MM.1S (cell line): ENCODE measurements around the gene PPARD.
"Not testable (repeated sequence)": the region's sequence is repeated elsewhere in the genome, so short reads cannot be mapped to it uniquely, and the experiment has no call there.

Source experiments
- CTCF ChIP-seq: fragments of 300-600 bp; sonication (generic); IDR thresholded peaks from 2 replicates; pipeline ENCODE4 v1.5.1; 2016; ENCODE audit warnings: antibody characterized with exemption, low read length, mixed read lengths
- EZH2 ChIP-seq: fragments of 300-600 bp; sonication (generic); optimal IDR thresholded peaks from 2 replicates; pipeline ENCODE3; 2017; ENCODE audit warnings: low read depth, mild to moderate bottlenecking, antibody characterized with exemption, low read length, mixed read lengths
- EZH2phosphoT487 ChIP-seq: fragments of 300-600 bp; sonication (generic); IDR thresholded peaks from 2 replicates; pipeline ENCODE4 v1.6.1; 2018; ENCODE audit warnings: antibody characterized with exemption, low read length

GRCh38 chr6:35332074-35332887 lies 10.1 kb upstream of the PPARD start:
- TF ChIP-seq CTCF = peak; percentile 29
- not testable (repeated sequence) for TF ChIP-seq EZH2, EZH2phosphoT487
